Panc1 (cell line): ENCODE data around the gene EPN1. TPM values are rescaled to one million over a fixed set of nuclear protein-coding genes. Genes with fewer than 3 reads are reported as not detected.
"Not testable (repeated sequence)": the region's sequence is repeated elsewhere in the genome, so short reads cannot be mapped to it uniquely, and the experiment has no call there.

Source experiments
- ATAC-seq: fragments of 200-7000 bp; cut with Tn5 transposase; 2 replicates; pipeline ENCODE4 v1.9.1; 2020; ENCODE audit warnings: mild to moderate bottlenecking, moderate library complexity
- BruUV-seq: library from RNA; stranded (reverse); fragments of 400-500 nt; replicated peaks from 2 replicates; lab custom pipeline; 2021; lab: Mats Ljungman, UMichigan
- CTCF ChIA-PET: fragments of 300-600 bp; sonication (Branson Sonifier 250); formaldehyde crosslinking; loops from one replicate; lab custom pipeline; 2022; ENCODE audit warnings: antibody characterized with exemption; lab: Charles Lee
- POLR2A ChIA-PET: fragments of 300-600 bp; sonication (Branson Sonifier 250); formaldehyde crosslinking; loops from one replicate; lab custom pipeline; 2022; ENCODE audit warnings: antibody characterized with exemption; lab: Charles Lee
- DNase-seq: peaks from one replicate; pipeline ENCODE4 v3.0.0-alpha.2; 2010; ENCODE audit warnings: low read depth, low spot score
- H3K27ac ChIP-seq: 2 replicates; pipeline ENCODE4 v1.5.1; 2011; ENCODE audit warnings: mild to moderate bottlenecking, low read length, inconsistent platforms
- H3K27me3 ChIP-seq: fragments of 200-500 bp; sonication (Bioruptor generic); 2 replicates; pipeline ENCODE4 v1.6.0; 2014; ENCODE audit warnings: low read length, inconsistent platforms; ENCODE audit not compliant: control insufficient read depth, insufficient read depth
- H3K36me3 ChIP-seq: fragments of 200-500 bp; sonication (Bioruptor generic); 2 replicates; pipeline ENCODE4 v1.5.1; 2014; ENCODE audit warnings: inconsistent platforms, mild to moderate bottlenecking, low read length, moderate library complexity; ENCODE audit not compliant: control insufficient read depth, insufficient read depth
- H3K4me1 ChIP-seq: 2 replicates; pipeline ENCODE4 v1.5.1; 2011; ENCODE audit warnings: inconsistent platforms, mild to moderate bottlenecking, low read length, moderate library complexity; ENCODE audit not compliant: control insufficient read depth, insufficient read depth
- H3K4me3 ChIP-seq, 2 experiments: 2 replicates each; pipeline ENCODE4 v1.5.1; 2011 to 2012; ENCODE audit warnings: low read depth in 2 of 2, low read length in 2 of 2, mild to moderate bottlenecking in 2 of 2, inconsistent platforms in 1 of 2, moderate library complexity in 1 of 2
- H3K9me3 ChIP-seq: fragments of 200-500 bp; sonication (Bioruptor generic); 2 replicates; pipeline ENCODE4 v1.5.1; 2014; ENCODE audit warnings: low read depth, mild to moderate bottlenecking, inconsistent platforms, low read length, moderate library complexity; ENCODE audit not compliant: control insufficient read depth, insufficient read depth
- POLR2AphosphoS5 ChIP-seq: IDR thresholded peaks from 2 replicates; pipeline ENCODE4 v1.6.1; 2012; ENCODE audit warnings: mild to moderate bottlenecking, low read depth, low read length, moderate library complexity
- SIN3A ChIP-seq: IDR thresholded peaks from 2 replicates; pipeline ENCODE4 v1.6.1; 2012; ENCODE audit warnings: low read depth, mild to moderate bottlenecking, low read length, moderate library complexity, borderline replicate concordance; ENCODE audit not compliant: insufficient read depth
- TCF7L2 ChIP-seq: IDR thresholded peaks from 2 replicates; pipeline ENCODE4 v1.6.1; 2011; ENCODE audit warnings: mild to moderate bottlenecking, low read depth, low read length, inconsistent platforms
- in situ Hi-C: cut with HindIII; loops from 2 replicates; pipeline ENCODE4 v1.10.0; 2016; ENCODE audit warnings: low sequenced_read_pairs, low pct_unique_long_range_greater_than_20kb
- intact Hi-C: fragments of 100-400 bp; cut with micrococcal nuclease; formaldehyde crosslinking; loops from one replicate; pipeline ENCODE4 v1.10.0; 2022; ENCODE audit not compliant: unreplicated experiment
- total RNA-seq: library from RNA; stranded (reverse); gene quantifications from one replicate; pipeline ENCODE4 v1.2.1, GENCODE V29; 2021; ENCODE audit not compliant: unreplicated experiment
- TF ChIP-seq, protein P1 (sequence below): fragments of 450-650 bp; IDR thresholded peaks from 2 replicates; pipeline ENCODE4 v1.5.1; 2017; ENCODE audit warnings: mild to moderate bottlenecking
- TF ChIP-seq, protein P2 (sequence below), 2 experiments: IDR thresholded peaks; 2 replicates each; pipeline ENCODE4 v1.6.1; 2011 to 2012; ENCODE audit warnings: low read depth in 2 of 2, control low read depth in 1 of 2, low read length in 1 of 2, mild to moderate bottlenecking in 1 of 2, moderate library complexity in 1 of 2; ENCODE audit not compliant: insufficient read depth in 1 of 2

EPN1 gene
- total RNA-seq, 1 experiment from 2014 or later, result 361 TPM

- BruUV-seq, result no TSS peak
- Histone ChIP-seq H3K36me3 (no peaks in the 10 kb centered on the region), H3K27me3 (peaks cover 18% of the 10 kb centered on the region), H3K4me1 (no peaks in the 10 kb centered on the region), H3K4me3 (no peak overlapping the region), H3K27ac (no peak overlapping the region), H3K9me3 (no peaks in the 10 kb centered on the region)
- in situ Hi-C loops, result no loop called here
- intact Hi-C loops, result no loop called here
- ChIA-PET CTCF (interaction anchor here (0.6 kb wide), 1 partner anchor 481 kb away, joined by 3 read pairs; no protein-coding TSS in a partner anchor), POLR2A (no interaction called here)
- no peak for DNase-seq
- no peak for ATAC-seq
- TF ChIP-seq, protein P1, sequence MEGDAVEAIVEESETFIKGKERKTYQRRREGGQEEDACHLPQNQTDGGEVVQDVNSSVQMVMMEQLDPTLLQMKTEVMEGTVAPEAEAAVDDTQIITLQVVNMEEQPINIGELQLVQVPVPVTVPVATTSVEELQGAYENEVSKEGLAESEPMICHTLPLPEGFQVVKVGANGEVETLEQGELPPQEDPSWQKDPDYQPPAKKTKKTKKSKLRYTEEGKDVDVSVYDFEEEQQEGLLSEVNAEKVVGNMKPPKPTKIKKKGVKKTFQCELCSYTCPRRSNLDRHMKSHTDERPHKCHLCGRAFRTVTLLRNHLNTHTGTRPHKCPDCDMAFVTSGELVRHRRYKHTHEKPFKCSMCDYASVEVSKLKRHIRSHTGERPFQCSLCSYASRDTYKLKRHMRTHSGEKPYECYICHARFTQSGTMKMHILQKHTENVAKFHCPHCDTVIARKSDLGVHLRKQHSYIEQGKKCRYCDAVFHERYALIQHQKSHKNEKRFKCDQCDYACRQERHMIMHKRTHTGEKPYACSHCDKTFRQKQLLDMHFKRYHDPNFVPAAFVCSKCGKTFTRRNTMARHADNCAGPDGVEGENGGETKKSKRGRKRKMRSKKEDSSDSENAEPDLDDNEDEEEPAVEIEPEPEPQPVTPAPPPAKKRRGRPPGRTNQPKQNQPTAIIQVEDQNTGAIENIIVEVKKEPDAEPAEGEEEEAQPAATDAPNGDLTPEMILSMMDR, result no peak
- TF ChIP-seq POLR2AphosphoS5 (no peak), TCF7L2 (no peak), SIN3A (no peak)
- TF ChIP-seq, protein P2, sequence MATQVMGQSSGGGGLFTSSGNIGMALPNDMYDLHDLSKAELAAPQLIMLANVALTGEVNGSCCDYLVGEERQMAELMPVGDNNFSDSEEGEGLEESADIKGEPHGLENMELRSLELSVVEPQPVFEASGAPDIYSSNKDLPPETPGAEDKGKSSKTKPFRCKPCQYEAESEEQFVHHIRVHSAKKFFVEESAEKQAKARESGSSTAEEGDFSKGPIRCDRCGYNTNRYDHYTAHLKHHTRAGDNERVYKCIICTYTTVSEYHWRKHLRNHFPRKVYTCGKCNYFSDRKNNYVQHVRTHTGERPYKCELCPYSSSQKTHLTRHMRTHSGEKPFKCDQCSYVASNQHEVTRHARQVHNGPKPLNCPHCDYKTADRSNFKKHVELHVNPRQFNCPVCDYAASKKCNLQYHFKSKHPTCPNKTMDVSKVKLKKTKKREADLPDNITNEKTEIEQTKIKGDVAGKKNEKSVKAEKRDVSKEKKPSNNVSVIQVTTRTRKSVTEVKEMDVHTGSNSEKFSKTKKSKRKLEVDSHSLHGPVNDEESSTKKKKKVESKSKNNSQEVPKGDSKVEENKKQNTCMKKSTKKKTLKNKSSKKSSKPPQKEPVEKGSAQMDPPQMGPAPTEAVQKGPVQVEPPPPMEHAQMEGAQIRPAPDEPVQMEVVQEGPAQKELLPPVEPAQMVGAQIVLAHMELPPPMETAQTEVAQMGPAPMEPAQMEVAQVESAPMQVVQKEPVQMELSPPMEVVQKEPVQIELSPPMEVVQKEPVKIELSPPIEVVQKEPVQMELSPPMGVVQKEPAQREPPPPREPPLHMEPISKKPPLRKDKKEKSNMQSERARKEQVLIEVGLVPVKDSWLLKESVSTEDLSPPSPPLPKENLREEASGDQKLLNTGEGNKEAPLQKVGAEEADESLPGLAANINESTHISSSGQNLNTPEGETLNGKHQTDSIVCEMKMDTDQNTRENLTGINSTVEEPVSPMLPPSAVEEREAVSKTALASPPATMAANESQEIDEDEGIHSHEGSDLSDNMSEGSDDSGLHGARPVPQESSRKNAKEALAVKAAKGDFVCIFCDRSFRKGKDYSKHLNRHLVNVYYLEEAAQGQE (IDR thresholded peaks at IDR 0.05; ENCODE audit: insufficient read depth in 1 of 2, low read depth in 2 of 2, low read length in 1 of 2), result no peak
Observed at GRCh38 chr19:55750715-55751114, 75.7 kb downstream of the EPN1 start.

DNA sequence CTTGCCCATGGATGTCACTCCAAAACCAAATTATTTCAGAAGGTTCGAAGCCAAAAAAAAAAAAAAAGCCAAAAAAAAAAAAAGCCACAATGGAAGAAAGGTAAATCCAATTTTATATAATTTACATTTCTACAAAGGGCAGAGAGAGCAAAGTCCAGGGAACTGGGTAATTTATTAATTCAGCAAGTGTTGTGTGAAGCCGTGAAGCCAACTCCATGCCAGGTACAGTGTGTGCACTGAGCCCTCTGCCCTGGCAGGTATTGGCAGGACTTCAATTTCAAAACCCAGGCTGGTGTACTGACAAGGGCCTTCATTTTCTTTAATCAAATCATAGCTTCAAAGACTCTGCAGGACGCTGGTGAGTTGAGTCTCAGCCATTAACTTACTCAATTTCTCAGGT lies 78.4 kb downstream of the EPN1 start:
- in situ Hi-C loops (no loop called here), intact Hi-C loops (no loop called here)
- no TSS peak for BruUV-seq
- Histone ChIP-seq H3K4me3 (no peak overlapping the region), H3K36me3 (no peaks in the 10 kb centered on the region), H3K27me3 (peaks cover 23% of the 10 kb centered on the region), H3K4me1 (no peaks in the 10 kb centered on the region), H3K27ac (no peak overlapping the region), H3K9me3 (no peaks in the 10 kb centered on the region)
- CTCF ChIA-PET, result no interaction called here
- DNase-seq, result no peak
- POLR2A ChIA-PET, result no interaction called here
- no peak for TF ChIP-seq TCF7L2
- no peak for TF ChIP-seq SIN3A
- TF ChIP-seq, protein P1, result no peak
- TF ChIP-seq, protein P2 (IDR thresholded peaks at IDR 0.05; ENCODE audit: insufficient read depth in 1 of 2, low read depth in 2 of 2, low read length in 1 of 2), result no peak
- TF ChIP-seq POLR2AphosphoS5, result no peak
- ATAC-seq, result no peak

- CTCF ChIA-PET, POLR2A ChIA-PET, H3K27ac ChIP-seq, DNase-seq, in situ Hi-C loops, intact Hi-C loops, ATAC-seq, H3K4me3 ChIP-seq, H3K36me3 ChIP-seq, H3K4me1 ChIP-seq, BruUV-seq, H3K9me3 ChIP-seq: not testable (repeated sequence)
- peaks cover 30% of the 10 kb centered on the region for H3K27me3 ChIP-seq
Observed at GRCh38 chr19:55756808-55757207, 81.8 kb downstream of the EPN1 start.

DNA sequence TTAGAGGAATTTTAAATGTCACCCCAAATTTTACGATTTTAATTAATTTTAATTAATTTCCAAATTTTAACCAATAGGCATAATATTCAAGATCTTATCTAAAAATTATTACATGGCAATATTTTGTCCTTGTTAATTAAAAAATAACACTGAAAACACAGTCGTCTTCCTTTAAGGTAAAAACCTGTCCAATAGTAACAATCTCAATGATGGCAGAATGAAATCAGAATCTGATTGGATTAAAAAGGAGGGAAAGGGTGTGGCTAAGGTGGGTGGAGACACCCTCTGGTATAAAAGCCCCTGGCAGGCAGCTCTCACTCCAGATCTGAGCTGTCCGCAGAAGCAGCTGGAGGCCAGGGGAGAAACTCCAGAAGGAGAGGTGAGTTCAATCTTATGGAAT lies 83.8 kb downstream of the EPN1 start, which contains the start of gene RFPL4A:
Gene RFPL4A (plus strand): TSS at position 301 of the 400 bp plus-strand sequence. CDS start 2,704 bp downstream, outside the sequence.
- POLR2A ChIA-PET, BruUV-seq, CTCF ChIA-PET, intact Hi-C loops, H3K4me3 ChIP-seq, H3K36me3 ChIP-seq, H3K27ac ChIP-seq, H3K4me1 ChIP-seq, in situ Hi-C loops, DNase-seq, ATAC-seq, H3K9me3 ChIP-seq: not testable (repeated sequence)
- peaks cover 25% of the 10 kb centered on the region for H3K27me3 ChIP-seq
